ENCODE measurements around the gene RAP1B.
"Not testable (repeated sequence)": the region's sequence is repeated elsewhere in the genome, so short reads cannot be mapped to it uniquely, and the experiment has no call there.

DNA sequence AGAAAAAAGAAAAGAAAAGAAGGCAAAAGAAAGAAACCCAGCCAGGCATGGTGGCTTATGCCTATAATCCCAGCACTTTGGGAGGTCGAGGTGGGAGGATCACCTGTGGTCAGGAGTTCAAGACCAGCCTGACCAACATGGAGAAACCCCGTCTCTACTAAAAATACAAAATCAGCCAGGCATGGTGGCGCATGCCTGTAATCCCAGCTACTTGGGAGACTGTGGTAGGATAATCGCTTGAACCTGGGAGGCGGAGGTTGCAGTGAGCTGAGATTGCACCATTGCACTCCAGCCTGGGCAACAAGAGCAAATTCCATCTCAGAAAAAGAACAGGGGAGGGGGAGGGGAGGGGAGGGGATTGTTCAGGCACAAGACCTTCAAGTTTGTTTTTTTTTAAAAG, 66.2 kb downstream of the RAP1B start:
- TF ChIP-seq, protein P1, sequence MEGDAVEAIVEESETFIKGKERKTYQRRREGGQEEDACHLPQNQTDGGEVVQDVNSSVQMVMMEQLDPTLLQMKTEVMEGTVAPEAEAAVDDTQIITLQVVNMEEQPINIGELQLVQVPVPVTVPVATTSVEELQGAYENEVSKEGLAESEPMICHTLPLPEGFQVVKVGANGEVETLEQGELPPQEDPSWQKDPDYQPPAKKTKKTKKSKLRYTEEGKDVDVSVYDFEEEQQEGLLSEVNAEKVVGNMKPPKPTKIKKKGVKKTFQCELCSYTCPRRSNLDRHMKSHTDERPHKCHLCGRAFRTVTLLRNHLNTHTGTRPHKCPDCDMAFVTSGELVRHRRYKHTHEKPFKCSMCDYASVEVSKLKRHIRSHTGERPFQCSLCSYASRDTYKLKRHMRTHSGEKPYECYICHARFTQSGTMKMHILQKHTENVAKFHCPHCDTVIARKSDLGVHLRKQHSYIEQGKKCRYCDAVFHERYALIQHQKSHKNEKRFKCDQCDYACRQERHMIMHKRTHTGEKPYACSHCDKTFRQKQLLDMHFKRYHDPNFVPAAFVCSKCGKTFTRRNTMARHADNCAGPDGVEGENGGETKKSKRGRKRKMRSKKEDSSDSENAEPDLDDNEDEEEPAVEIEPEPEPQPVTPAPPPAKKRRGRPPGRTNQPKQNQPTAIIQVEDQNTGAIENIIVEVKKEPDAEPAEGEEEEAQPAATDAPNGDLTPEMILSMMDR (IDR thresholded peaks at IDR 0.05) = not testable (repeated sequence)
- TF ChIP-seq POLR2A (IDR thresholded peaks at IDR 0.05) = not testable (repeated sequence)
